ENCODE measurements around the gene FANK1.
A peak's percentile ranks its signal among the peaks of the same experiment; 100 is the strongest.
"Not testable (repeated sequence)": the region's sequence is repeated elsewhere in the genome, so short reads cannot be mapped to it uniquely, and the experiment has no call there.

FANK1 gene

GRCh38 chr10:126021833-126022500 lies 125.6 kb downstream of the FANK1 start:
- DNase-seq (ENCODE audit: low read depth): no peak

GRCh38 chr10:126022841-126023240 lies 126.5 kb downstream of the FANK1 start:
- no peak for DNase-seq (ENCODE audit: low read depth)

- DNase-seq (ENCODE audit: low read depth): no peak
Measured at GRCh38 chr10:126027692-126028091, 131.3 kb downstream of the FANK1 start.

- no peak for DNase-seq (ENCODE audit: low read depth)
Measured at GRCh38 chr10:126029999-126030398, 133.6 kb downstream of the FANK1 start.

GRCh38 chr10:126034586-126034985 lies 138.2 kb downstream of the FANK1 start:
- no peak for DNase-seq (ENCODE audit: low read depth)

GRCh38 chr10:126036515-126036914 lies 140.2 kb downstream of the FANK1 start:
- DNase-seq (ENCODE audit: low read depth): no peak

GRCh38 chr10:126037946-126038345 lies 141.6 kb downstream of the FANK1 start:
- DNase-seq (ENCODE audit: low read depth): no peak

- DNase-seq (ENCODE audit: low read depth): no peak
Measured at GRCh38 chr10:126041117-126041516, 144.8 kb downstream of the FANK1 start.

- DNase-seq (ENCODE audit: low read depth): peak; percentile 39
Measured at GRCh38 chr10:126041804-126042231, 145.5 kb downstream of the FANK1 start.

- DNase-seq (ENCODE audit: low read depth): no peak
Measured at GRCh38 chr10:126042354-126042753, 146.0 kb downstream of the FANK1 start.

GRCh38 chr10:126042906-126043305 lies 146.5 kb downstream of the FANK1 start:
- no peak for DNase-seq (ENCODE audit: low read depth)

GRCh38 chr10:126043389-126043788 lies 147.0 kb downstream of the FANK1 start:
- no peak for DNase-seq (ENCODE audit: low read depth)

- DNase-seq (ENCODE audit: low read depth): no peak
Measured at GRCh38 chr10:126045861-126046260, 149.5 kb downstream of the FANK1 start.

- no peak for DNase-seq (ENCODE audit: low read depth)
Measured at GRCh38 chr10:126046831-126047230, 150.5 kb downstream of the FANK1 start.

GRCh38 chr10:126047749-126048148 lies 151.4 kb downstream of the FANK1 start:
- not testable (repeated sequence) for DNase-seq (ENCODE audit: low read depth)

GRCh38 chr10:126049759-126050700 lies 153.7 kb downstream of the FANK1 start:
- DNase-seq (ENCODE audit: low read depth): no peak

- no peak for DNase-seq (ENCODE audit: low read depth)
Measured at GRCh38 chr10:126052171-126052570, 155.8 kb downstream of the FANK1 start.

- DNase-seq (ENCODE audit: low read depth): no peak
Measured at GRCh38 chr10:126054191-126054590, 157.8 kb downstream of the FANK1 start.

- no peak for DNase-seq (ENCODE audit: low read depth)
Measured at GRCh38 chr10:126057494-126057893, 161.1 kb downstream of the FANK1 start.

GRCh38 chr10:126058104-126058503 lies 161.7 kb downstream of the FANK1 start:
- DNase-seq (ENCODE audit: low read depth): no peak

- no peak for DNase-seq (ENCODE audit: low read depth)
Measured at GRCh38 chr10:126058507-126058906, 162.1 kb downstream of the FANK1 start.

Data from activated T-cell treated with anti-CD3 and anti-CD28 coated beads for 1 hour (primary cell).